Measurements from ENCODE around the gene SLC11A2. TPM values are rescaled to one million over a fixed set of nuclear protein-coding genes. Genes with fewer than 3 reads are reported as not detected.

The SLC11A2 gene
- total and polyA plus RNA-seq, 9 of the 15 experiments (the other 6 are each of a cell fraction or from before 2014, with no cell fraction given): 21.1 to 54.0 (median 32.9) TPM

DNA sequence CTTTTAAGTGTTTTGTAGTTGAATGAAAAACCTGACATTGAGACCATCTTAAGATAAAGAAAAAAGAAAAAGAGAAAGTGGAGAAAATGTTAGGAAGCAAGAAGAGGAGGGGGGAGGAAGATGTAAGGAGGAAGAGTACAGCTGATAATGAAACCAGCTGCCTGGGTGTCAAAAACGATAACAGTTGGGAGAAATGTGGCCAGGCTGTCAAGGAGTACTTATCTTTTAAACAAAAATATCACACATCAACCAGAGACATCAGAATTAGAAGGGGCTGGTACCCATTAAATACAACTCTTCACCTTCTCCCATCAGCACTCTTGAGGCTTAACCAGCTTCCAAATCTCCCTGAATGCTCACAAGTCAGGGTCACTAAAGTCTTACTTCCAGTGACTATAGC, 4.5 kb downstream of the SLC11A2 start (continued):
- TF ChIP-seq, protein P1, sequence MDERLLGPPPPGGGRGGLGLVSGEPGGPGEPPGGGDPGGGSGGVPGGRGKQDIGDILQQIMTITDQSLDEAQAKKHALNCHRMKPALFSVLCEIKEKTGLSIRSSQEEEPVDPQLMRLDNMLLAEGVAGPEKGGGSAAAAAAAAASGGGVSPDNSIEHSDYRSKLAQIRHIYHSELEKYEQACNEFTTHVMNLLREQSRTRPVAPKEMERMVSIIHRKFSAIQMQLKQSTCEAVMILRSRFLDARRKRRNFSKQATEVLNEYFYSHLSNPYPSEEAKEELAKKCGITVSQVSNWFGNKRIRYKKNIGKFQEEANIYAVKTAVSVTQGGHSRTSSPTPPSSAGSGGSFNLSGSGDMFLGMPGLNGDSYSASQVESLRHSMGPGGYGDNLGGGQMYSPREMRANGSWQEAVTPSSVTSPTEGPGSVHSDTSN (CRISPR knock-in tag; IDR thresholded peaks at IDR 0.05; ENCODE audit: low read depth): no peak
- TF ChIP-seq, protein P1 (tag; conservative IDR thresholded peaks at IDR 0.05; ENCODE audit: low read depth): peak; percentile 75
- TF ChIP-seq, protein P2, sequence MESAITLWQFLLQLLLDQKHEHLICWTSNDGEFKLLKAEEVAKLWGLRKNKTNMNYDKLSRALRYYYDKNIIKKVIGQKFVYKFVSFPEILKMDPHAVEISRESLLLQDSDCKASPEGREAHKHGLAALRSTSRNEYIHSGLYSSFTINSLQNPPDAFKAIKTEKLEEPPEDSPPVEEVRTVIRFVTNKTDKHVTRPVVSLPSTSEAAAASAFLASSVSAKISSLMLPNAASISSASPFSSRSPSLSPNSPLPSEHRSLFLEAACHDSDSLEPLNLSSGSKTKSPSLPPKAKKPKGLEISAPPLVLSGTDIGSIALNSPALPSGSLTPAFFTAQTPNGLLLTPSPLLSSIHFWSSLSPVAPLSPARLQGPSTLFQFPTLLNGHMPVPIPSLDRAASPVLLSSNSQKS (CRISPR knock-in tag; IDR thresholded peaks at IDR 0.05): no peak
- TF ChIP-seq ZNF146 (CRISPR knock-in tag; IDR thresholded peaks at IDR 0.05; ENCODE audit: unreplicated experiment) (no peak), FUS (optimal IDR thresholded peaks at IDR 0.05; ENCODE audit: low read depth, low read length) (no peak), BRD9 (IDR thresholded peaks at IDR 0.05; ENCODE audit: low read depth, partially characterized antibody) (peak; percentile 68), HOXB6 (CRISPR knock-in tag; IDR thresholded peaks at IDR 0.05; ENCODE audit: borderline replicate concordance) (no peak), PTRF (tag; IDR thresholded peaks at IDR 0.05) (no peak), RBM25 (IDR thresholded peaks at IDR 0.05; ENCODE audit: low read depth, low read length, severe bottlenecking) (no peak), SIN3B (IDR thresholded peaks at IDR 0.05; ENCODE audit: low read depth) (no peak), ATF1 (CRISPR knock-in tag; IDR thresholded peaks at IDR 0.05) (no peak), ATF1 (tag; IDR thresholded peaks at IDR 0.05) (no peak), ILF3 (IDR thresholded peaks at IDR 0.05; ENCODE audit: borderline replicate concordance) (no peak), CHD4 (IDR thresholded peaks at IDR 0.05; ENCODE audit: insufficient read depth, insufficient replicate concordance, low read depth, low read length, poor library complexity, severe bottlenecking) (no peak), TAF7 (tag; IDR thresholded peaks at IDR 0.05) (no peak), NEUROD1 (IDR thresholded peaks at IDR 0.05; ENCODE audit: borderline replicate concordance, low read depth, low read length, partially characterized antibody) (no peak), CAMTA2 (CRISPR knock-in tag; conservative IDR thresholded peaks at IDR 0.05) (no peak)
- TF ChIP-seq, protein P3, sequence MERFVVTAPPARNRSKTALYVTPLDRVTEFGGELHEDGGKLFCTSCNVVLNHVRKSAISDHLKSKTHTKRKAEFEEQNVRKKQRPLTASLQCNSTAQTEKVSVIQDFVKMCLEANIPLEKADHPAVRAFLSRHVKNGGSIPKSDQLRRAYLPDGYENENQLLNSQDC (CRISPR knock-in tag; IDR thresholded peaks at IDR 0.05): no peak
- TF ChIP-seq, protein P4, sequence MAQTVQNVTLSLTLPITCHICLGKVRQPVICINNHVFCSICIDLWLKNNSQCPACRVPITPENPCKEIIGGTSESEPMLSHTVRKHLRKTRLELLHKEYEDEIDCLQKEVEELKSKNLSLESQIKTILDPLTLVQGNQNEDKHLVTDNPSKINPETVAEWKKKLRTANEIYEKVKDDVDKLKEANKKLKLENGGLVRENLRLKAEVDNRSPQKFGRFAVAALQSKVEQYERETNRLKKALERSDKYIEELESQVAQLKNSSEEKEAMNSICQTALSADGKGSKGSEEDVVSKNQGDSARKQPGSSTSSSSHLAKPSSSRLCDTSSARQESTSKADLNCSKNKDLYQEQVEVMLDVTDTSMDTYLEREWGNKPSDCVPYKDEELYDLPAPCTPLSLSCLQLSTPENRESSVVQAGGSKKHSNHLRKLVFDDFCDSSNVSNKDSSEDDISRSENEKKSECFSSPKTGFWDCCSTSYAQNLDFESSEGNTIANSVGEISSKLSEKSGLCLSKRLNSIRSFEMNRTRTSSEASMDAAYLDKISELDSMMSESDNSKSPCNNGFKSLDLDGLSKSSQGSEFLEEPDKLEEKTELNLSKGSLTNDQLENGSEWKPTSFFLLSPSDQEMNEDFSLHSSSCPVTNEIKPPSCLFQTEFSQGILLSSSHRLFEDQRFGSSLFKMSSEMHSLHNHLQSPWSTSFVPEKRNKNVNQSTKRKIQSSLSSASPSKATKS (CRISPR knock-in tag; IDR thresholded peaks at IDR 0.05): no peak
- TF ChIP-seq, protein P5, sequence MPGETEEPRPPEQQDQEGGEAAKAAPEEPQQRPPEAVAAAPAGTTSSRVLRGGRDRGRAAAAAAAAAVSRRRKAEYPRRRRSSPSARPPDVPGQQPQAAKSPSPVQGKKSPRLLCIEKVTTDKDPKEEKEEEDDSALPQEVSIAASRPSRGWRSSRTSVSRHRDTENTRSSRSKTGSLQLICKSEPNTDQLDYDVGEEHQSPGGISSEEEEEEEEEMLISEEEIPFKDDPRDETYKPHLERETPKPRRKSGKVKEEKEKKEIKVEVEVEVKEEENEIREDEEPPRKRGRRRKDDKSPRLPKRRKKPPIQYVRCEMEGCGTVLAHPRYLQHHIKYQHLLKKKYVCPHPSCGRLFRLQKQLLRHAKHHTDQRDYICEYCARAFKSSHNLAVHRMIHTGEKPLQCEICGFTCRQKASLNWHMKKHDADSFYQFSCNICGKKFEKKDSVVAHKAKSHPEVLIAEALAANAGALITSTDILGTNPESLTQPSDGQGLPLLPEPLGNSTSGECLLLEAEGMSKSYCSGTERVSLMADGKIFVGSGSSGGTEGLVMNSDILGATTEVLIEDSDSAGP (CRISPR knock-in tag; IDR thresholded peaks at IDR 0.05): no peak
- TF ChIP-seq, protein P6, sequence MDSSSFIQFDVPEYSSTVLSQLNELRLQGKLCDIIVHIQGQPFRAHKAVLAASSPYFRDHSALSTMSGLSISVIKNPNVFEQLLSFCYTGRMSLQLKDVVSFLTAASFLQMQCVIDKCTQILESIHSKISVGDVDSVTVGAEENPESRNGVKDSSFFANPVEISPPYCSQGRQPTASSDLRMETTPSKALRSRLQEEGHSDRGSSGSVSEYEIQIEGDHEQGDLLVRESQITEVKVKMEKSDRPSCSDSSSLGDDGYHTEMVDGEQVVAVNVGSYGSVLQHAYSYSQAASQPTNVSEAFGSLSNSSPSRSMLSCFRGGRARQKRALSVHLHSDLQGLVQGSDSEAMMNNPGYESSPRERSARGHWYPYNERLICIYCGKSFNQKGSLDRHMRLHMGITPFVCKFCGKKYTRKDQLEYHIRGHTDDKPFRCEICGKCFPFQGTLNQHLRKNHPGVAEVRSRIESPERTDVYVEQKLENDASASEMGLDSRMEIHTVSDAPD (CRISPR knock-in tag; IDR thresholded peaks at IDR 0.05): no peak
